ENCODE measurements around the gene COL26A1. TPM values are rescaled to one million over a fixed set of nuclear protein-coding genes. Genes with fewer than 3 reads are reported as not detected.

Gene COL26A1
- under 1 TPM in 3 of 4 donors, not detected in 1; 0.20 to 0.30 (median 0.21) TPM for total RNA-seq

GRCh38 chr7:101362334-101363195 is at the start of gene COL26A1:
Gene COL26A1, plus strand, starts transcription at chr7:101362875. Its CDS starts 158 bp downstream, at chr7:101363033.
- H3K36me3 ChIP-seq = no peaks in the 10 kb centered on the region
- H3K4me1 ChIP-seq = peaks cover 0 to 22% (median 15%) of the 10 kb centered on the region in 4 donors
- peak within 1 kb of the TSS; percentile 35 to 53 (median 47) for H3K4me3 ChIP-seq
- WGBS, 2 donors = 21 to 26% methylated on average over 32 to 45 of the region's 76 CpGs
- H3K9me3 ChIP-seq = no peaks in the 10 kb centered on the region
- DNase-seq (ENCODE audit: low spot score in 2 of 2) = no peak
- peaks cover 0 to 52% of the 10 kb centered on the region in 2 donors for H3K27me3 ChIP-seq
- no peak within 1 kb of the TSS for H3K27ac ChIP-seq
- no peak for TF ChIP-seq POLR2A (IDR thresholded peaks at IDR 0.05)
- TF ChIP-seq CTCF (IDR thresholded peaks at IDR 0.05) = no peak
- no peak for TF ChIP-seq EP300 (IDR thresholded peaks at IDR 0.05)

GRCh38 chr7:101315336-101315735 is 47.3 kb upstream of the COL26A1 start:
- no peak for TF ChIP-seq EP300 (IDR thresholded peaks at IDR 0.05)
- TF ChIP-seq CTCF (IDR thresholded peaks at IDR 0.05) = peak in 4 of 5 experiments; percentile 22 to 45 (median 36)
- 3 to 11% methylated on average over 1 of the region's 1 CpG for whole genome bisulfite sequencing, 2 donors
- Histone ChIP-seq H3K4me3 (no peak overlapping the region), H3K36me3 (peaks cover 0 to 58% (median 0%) of the 10 kb centered on the region in 3 donors), H3K27me3 (no peaks in the 10 kb centered on the region), H3K4me1 (no peaks in the 10 kb centered on the region), H3K9me3 (peaks cover 0 to 9% (median 0%) of the 10 kb centered on the region in 4 donors), H3K27ac (no peak overlapping the region)
- no peak for DNase-seq (ENCODE audit: low spot score in 2 of 2)

DNA sequence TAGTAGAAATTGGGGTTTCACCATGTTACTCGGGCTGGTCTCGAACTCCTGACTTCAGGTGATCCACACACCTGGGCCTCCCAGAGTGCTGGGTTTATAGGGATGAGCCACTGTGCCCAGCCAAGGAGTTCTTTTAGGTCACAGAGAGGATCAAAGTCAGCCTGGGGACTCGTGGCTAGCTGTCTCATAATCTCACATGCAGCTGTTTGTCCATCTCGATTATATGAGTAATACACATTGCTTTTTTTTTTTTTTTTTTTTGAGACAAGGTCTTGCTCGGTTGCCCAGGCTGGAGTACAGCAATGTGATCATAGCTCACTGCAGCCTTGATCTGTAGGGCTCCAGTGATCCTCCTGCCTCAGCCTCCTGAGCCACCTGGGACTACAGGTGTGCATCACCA is 43.3 kb upstream of the COL26A1 start:
- WGBS, 2 donors = 66 to 80% methylated on average over 5 of the region's 5 CpGs
- H3K9me3 ChIP-seq = no peaks in the 10 kb centered on the region
- H3K4me1 ChIP-seq = peaks cover 0 to 13% (median 8%) of the 10 kb centered on the region in 4 donors
- no peak for DNase-seq (ENCODE audit: low spot score in 2 of 2)
- no peak for TF ChIP-seq EP300 (IDR thresholded peaks at IDR 0.05)
- no peak for TF ChIP-seq CTCF (IDR thresholded peaks at IDR 0.05)
- TF ChIP-seq POLR2A (IDR thresholded peaks at IDR 0.05) = no peak
- no peak overlapping the region for H3K4me3 ChIP-seq
- peaks cover 0 to 46% (median 0%) of the 10 kb centered on the region in 3 donors for H3K36me3 ChIP-seq
- no peaks in the 10 kb centered on the region for H3K27me3 ChIP-seq
- no peak overlapping the region for H3K27ac ChIP-seq

GRCh38 chr7:101321491-101322401 is 40.9 kb upstream of the COL26A1 start, which contains the start of gene IFT22:
Gene IFT22, minus strand, starts transcription at chr7:101321812. Its CDS starts 103 bp downstream, at chr7:101321709.
- TF ChIP-seq CTCF (IDR thresholded peaks at IDR 0.05) (peak in 1 of 5 experiments; percentile 9), EP300 (IDR thresholded peaks at IDR 0.05) (peak in 1 of 2 donors; percentile 59), POLR2A (IDR thresholded peaks at IDR 0.05) (peak in 1 of 2 donors; percentile 29)
- Histone ChIP-seq H3K36me3 (peaks cover 0 to 22% (median 0%) of the 10 kb centered on the region in 3 donors), H3K27ac (peak within 1 kb of the TSS in 3 of 4 donors; percentile 61 to 85 (median 77)), H3K27me3 (no peaks in the 10 kb centered on the region), H3K4me3 (peak within 1 kb of the TSS; percentile 65 to 90 (median 74)), H3K4me1 (peaks cover 0 to 13% (median 8%) of the 10 kb centered on the region in 4 donors), H3K9me3 (no peaks in the 10 kb centered on the region)
- WGBS, 2 donors = 1 to 3% methylated on average over 55 to 57 of the region's 69 CpGs
- DNase-seq (ENCODE audit: low spot score in 2 of 2) = peak; percentile 82 to 93
